ENCODE measurements around the gene LCLAT1. TPM values are rescaled to one million over a fixed set of nuclear protein-coding genes. Genes with fewer than 3 reads are reported as not detected.

Gene LCLAT1
- polyA plus RNA-seq, 1 of the 3 experiments (the other 2 are of a cell fraction): 6.9 TPM

DNA sequence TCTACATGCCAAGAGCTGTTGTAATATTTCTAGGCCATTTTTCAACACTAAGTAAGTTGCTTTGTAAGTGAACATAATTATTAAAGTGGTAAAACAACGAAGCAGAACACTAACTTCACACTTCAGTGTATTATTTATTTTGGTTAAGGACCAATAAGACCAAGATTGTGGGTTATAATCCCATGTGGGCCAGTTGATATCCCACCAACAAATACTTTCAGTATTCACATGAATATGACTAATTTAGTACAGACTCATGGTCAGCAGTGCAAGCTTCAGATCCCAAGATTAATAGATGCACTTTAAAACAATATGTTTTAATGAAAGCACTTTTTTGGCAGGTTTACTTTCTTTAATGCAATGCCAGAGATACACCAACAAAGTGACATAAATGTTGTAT is 154.3 kb downstream of the LCLAT1 start:
- Histone ChIP-seq H3K9me2 (no peaks in the 10 kb centered on the region), H3K4me3 (ENCODE audit: low read depth in 2 of 2, low read length in 1 of 2) (no peak overlapping the region), H3K9me3 (peaks cover 5% of the 10 kb centered on the region; the same call in 1 of the 2 replicates), H3K4me2 (no peak overlapping the region), H3K27ac (ENCODE audit: low read depth in 2 of 2, low read length in 1 of 2) (no peak overlapping the region), H2AFZ (ENCODE audit: low read depth) (no peak overlapping the region), H3F3A (replicated peaks; ENCODE audit: insufficient read depth) (no peaks in the 10 kb centered on the region), H3K36me3 (replicated peaks in 1 of 2; ENCODE audit: control insufficient read depth in 1 of 2, insufficient read depth in 2 of 2, low read length in 1 of 2) (peaks cover 0 to 13% of the 10 kb centered on the region in 2 experiments), H4K20me1 (ENCODE audit: insufficient read depth) (no peaks in the 10 kb centered on the region), H3K79me2 (ENCODE audit: insufficient read depth) (0 out of 2 replicates have a peak, but pooled peaks cover 3% of the 10 kb centered on the region), H3K4me1 (ENCODE audit: control insufficient read depth in 1 of 2, insufficient read depth in 2 of 2, low read depth in 1 of 2, low read length in 1 of 2) (peaks cover 0 to 5% of the 10 kb centered on the region in 2 experiments; a peak in 1 of 4 replicates), H3K9ac (no peak overlapping the region), H3K27me3 (ENCODE audit: insufficient read depth) (no peaks in the 10 kb centered on the region)
- WGBS (ENCODE audit: low lambda C conversion rate): 66% methylated on average over 1 of the region's 1 CpG
- POLR2A ChIA-PET: interaction anchor here (0.6 kb wide), 1 partner anchor 192 kb away, joined by 3 read pairs; no protein-coding TSS in a partner anchor
- no peak for DNase-seq
- no peak for TF ChIP-seq GABPA (IDR thresholded peaks at IDR 0.05; ENCODE audit: low read depth)
- no peak for TF ChIP-seq ELF1 (IDR thresholded peaks at IDR 0.05)
- TF ChIP-seq EP300 (IDR thresholded peaks at IDR 0.05; ENCODE audit: borderline replicate concordance in 1 of 2, low read depth in 1 of 2, low read length in 1 of 2): no peak
- CTCF ChIA-PET: interaction anchor here (1.1 kb wide), 1 partner anchor 9 kb away, joined by 3 read pairs; no protein-coding TSS in a partner anchor

DNA sequence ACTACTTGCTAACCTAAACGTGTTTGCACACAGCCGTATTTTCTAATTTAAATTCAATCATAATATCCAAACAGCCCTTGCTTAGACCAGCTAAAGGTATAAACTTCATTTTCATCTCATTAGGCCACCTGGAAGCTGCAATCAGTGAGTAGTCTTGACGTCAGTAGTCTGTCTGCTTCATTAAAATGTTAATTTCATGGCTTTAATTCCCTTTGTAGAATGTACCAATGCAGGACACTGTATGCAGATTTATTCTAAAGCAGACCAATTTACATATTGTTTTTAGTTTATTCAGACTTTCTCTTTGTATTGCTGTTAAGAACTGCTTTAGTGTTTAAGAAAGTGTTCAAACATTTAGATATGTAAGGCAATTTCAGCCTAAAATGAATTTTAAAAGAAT is 158.2 kb downstream of the LCLAT1 start:
- no peak overlapping the region for H3K4me2 ChIP-seq
- H4K20me1 ChIP-seq (ENCODE audit: insufficient read depth): no peaks in the 10 kb centered on the region
- H3K9ac ChIP-seq: no peak overlapping the region
- H3K79me2 ChIP-seq (ENCODE audit: insufficient read depth): no peaks in the 10 kb centered on the region
- no peak overlapping the region for H3K27ac ChIP-seq (ENCODE audit: low read depth in 2 of 2, low read length in 1 of 2)
- peaks cover 0 to 6% of the 10 kb centered on the region in 2 experiments; a peak in 2 of 4 replicates for H3K4me1 ChIP-seq (ENCODE audit: control insufficient read depth in 1 of 2, insufficient read depth in 2 of 2, low read depth in 1 of 2, low read length in 1 of 2)
- no peak for DNase-seq
- 97% methylated on average over 3 of the region's 3 CpGs for WGBS (ENCODE audit: low lambda C conversion rate)
- no peak overlapping the region for H2AFZ ChIP-seq (ENCODE audit: low read depth)
- H3K4me3 ChIP-seq (ENCODE audit: low read depth in 2 of 2, low read length in 1 of 2): no peak overlapping the region
- ChIA-PET CTCF (no interaction called here), POLR2A (no interaction called here)
- H3K9me2 ChIP-seq: no peaks in the 10 kb centered on the region
- H3K9me3 ChIP-seq: no peaks in the 10 kb centered on the region; the same call in 1 of the 2 replicates
- no peaks in the 10 kb centered on the region for H3F3A ChIP-seq (replicated peaks; ENCODE audit: insufficient read depth)
- TF ChIP-seq EP300 (IDR thresholded peaks at IDR 0.05; ENCODE audit: borderline replicate concordance in 1 of 2, low read depth in 1 of 2, low read length in 1 of 2) (no peak), TAF1 (IDR thresholded peaks at IDR 0.05; ENCODE audit: borderline replicate concordance, low read depth, low read length) (no peak), GABPA (IDR thresholded peaks at IDR 0.05; ENCODE audit: low read depth) (no peak), NFIC (IDR thresholded peaks at IDR 0.05; ENCODE audit: borderline replicate concordance) (no peak), TEAD4 (IDR thresholded peaks at IDR 0.05; ENCODE audit: borderline replicate concordance, insufficient read depth) (no peak), MEF2A (IDR thresholded peaks at IDR 0.05; ENCODE audit: borderline replicate concordance, low read depth) (no peak), ELF1 (IDR thresholded peaks at IDR 0.05) (no peak), EZH2phosphoT487 (IDR thresholded peaks at IDR 0.05; ENCODE audit: borderline replicate concordance, low read depth) (no peak), JUND (IDR thresholded peaks at IDR 0.05) (no peak), TCF12 (IDR thresholded peaks at IDR 0.05) (no peak), GATA2 (CRISPR knock-in tag; IDR thresholded peaks at IDR 0.05) (no peak), SIN3A (IDR thresholded peaks at IDR 0.05; ENCODE audit: borderline replicate concordance, low read depth, low read length) (no peak), NRF1 (IDR thresholded peaks at IDR 0.05; ENCODE audit: low read depth, low read length) (no peak)
- TF ChIP-seq, protein P1, sequence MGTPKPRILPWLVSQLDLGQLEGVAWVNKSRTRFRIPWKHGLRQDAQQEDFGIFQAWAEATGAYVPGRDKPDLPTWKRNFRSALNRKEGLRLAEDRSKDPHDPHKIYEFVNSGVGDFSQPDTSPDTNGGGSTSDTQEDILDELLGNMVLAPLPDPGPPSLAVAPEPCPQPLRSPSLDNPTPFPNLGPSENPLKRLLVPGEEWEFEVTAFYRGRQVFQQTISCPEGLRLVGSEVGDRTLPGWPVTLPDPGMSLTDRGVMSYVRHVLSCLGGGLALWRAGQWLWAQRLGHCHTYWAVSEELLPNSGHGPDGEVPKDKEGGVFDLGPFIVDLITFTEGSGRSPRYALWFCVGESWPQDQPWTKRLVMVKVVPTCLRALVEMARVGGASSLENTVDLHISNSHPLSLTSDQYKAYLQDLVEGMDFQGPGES (IDR thresholded peaks at IDR 0.05; ENCODE audit: low read depth, low read length): no peak
- TF ChIP-seq, protein P2, sequence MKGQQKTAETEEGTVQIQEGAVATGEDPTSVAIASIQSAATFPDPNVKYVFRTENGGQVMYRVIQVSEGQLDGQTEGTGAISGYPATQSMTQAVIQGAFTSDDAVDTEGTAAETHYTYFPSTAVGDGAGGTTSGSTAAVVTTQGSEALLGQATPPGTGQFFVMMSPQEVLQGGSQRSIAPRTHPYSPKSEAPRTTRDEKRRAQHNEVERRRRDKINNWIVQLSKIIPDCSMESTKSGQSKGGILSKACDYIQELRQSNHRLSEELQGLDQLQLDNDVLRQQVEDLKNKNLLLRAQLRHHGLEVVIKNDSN (IDR thresholded peaks at IDR 0.05; ENCODE audit: borderline replicate concordance, low read depth): no peak
- TF ChIP-seq, protein P3, sequence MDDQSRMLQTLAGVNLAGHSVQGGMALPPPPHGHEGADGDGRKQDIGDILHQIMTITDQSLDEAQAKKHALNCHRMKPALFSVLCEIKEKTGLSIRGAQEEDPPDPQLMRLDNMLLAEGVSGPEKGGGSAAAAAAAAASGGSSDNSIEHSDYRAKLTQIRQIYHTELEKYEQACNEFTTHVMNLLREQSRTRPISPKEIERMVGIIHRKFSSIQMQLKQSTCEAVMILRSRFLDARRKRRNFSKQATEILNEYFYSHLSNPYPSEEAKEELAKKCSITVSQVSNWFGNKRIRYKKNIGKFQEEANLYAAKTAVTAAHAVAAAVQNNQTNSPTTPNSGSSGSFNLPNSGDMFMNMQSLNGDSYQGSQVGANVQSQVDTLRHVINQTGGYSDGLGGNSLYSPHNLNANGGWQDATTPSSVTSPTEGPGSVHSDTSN (IDR thresholded peaks at IDR 0.05): no peak
- H3K36me3 ChIP-seq (replicated peaks in 1 of 2; ENCODE audit: control insufficient read depth in 1 of 2, insufficient read depth in 2 of 2, low read length in 1 of 2): peaks cover 0 to 9% of the 10 kb centered on the region in 2 experiments
- H3K27me3 ChIP-seq (ENCODE audit: insufficient read depth): no peaks in the 10 kb centered on the region
